GM20000 (cell line): ENCODE data around the gene KCNMB2.
"Not testable (repeated sequence)": the region's sequence is repeated elsewhere in the genome, so short reads cannot be mapped to it uniquely, and the experiment has no call there.

Experiments used
- DNase-seq: peaks from one replicate; pipeline ENCODE4 v3.0.0; 2012; ENCODE audit warnings: low spot score
- TF ChIP-seq, protein P1 (sequence below): IDR thresholded peaks from 2 replicates; pipeline ENCODE4 v1.5.1; 2012; ENCODE audit warnings: mild to moderate bottlenecking, control low read depth; ENCODE audit errors: extremely low read depth, missing control alignments

The KCNMB2 gene

DNA sequence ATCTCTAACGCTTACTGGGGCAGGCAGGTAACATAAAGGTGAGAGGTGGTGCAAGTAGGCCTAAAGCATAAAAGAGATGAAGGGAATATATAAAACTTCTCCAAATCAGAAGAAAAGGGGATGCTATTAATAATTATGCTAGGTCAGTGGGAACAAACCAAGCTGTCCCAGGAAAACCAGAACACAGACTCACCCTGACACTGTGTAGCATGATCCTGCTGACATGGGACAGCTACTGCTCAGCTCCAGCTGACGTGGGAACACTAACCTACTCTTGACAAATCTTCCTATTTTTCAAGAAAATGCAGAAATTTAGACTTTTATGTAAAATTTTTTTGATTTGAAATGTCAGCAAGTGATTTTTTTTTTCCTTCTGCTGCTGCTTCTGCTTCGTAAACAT is 203.5 kb downstream of the KCNMB2 start:
- TF ChIP-seq, protein P1, sequence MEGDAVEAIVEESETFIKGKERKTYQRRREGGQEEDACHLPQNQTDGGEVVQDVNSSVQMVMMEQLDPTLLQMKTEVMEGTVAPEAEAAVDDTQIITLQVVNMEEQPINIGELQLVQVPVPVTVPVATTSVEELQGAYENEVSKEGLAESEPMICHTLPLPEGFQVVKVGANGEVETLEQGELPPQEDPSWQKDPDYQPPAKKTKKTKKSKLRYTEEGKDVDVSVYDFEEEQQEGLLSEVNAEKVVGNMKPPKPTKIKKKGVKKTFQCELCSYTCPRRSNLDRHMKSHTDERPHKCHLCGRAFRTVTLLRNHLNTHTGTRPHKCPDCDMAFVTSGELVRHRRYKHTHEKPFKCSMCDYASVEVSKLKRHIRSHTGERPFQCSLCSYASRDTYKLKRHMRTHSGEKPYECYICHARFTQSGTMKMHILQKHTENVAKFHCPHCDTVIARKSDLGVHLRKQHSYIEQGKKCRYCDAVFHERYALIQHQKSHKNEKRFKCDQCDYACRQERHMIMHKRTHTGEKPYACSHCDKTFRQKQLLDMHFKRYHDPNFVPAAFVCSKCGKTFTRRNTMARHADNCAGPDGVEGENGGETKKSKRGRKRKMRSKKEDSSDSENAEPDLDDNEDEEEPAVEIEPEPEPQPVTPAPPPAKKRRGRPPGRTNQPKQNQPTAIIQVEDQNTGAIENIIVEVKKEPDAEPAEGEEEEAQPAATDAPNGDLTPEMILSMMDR = no peak

DNA sequence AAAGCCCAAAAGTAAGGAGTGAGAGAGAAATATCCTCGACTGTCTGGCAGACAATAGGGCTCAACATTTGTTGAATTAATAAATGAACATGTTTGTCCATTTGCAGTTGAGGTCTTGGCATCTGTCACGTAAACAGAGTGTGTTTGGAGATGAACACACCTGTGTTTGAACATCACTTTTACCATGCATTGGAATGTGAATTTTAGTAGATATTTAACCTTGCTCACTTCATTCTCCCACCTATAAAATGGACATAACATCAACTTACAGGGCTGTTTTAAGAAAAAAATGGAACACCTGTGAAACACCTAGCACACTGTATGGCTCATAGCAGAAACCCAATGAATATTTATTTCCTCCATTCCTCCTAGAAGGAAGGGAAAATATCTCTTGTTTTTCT is 204.8 kb downstream of the KCNMB2 start:
- TF ChIP-seq, protein P1 = no peak
- no peak for DNase-seq

More for the DNA sequence above, 203.5 kb downstream of the KCNMB2 start:
- no peak for DNase-seq

DNA sequence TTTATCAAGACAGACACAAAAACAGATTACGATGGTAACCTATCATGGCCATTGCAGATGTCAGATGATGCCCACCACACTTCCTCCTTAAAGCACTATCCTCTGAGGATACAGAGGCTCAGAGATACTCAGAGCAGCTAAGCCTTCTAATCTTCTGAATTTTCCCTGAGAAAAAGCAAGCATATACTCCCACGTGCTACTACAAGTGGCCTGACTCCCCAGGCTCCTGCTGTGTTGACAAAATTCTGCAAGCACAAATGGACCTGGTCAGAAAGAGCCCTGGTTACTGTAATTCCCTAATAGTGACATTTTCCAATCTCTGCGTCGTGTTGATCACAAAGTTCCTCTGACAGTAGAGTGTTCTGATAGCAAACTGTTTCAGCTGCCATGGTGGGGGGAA is 207.1 kb downstream of the KCNMB2 start:
- TF ChIP-seq, protein P1 = no peak
- DNase-seq = no peak

DNA sequence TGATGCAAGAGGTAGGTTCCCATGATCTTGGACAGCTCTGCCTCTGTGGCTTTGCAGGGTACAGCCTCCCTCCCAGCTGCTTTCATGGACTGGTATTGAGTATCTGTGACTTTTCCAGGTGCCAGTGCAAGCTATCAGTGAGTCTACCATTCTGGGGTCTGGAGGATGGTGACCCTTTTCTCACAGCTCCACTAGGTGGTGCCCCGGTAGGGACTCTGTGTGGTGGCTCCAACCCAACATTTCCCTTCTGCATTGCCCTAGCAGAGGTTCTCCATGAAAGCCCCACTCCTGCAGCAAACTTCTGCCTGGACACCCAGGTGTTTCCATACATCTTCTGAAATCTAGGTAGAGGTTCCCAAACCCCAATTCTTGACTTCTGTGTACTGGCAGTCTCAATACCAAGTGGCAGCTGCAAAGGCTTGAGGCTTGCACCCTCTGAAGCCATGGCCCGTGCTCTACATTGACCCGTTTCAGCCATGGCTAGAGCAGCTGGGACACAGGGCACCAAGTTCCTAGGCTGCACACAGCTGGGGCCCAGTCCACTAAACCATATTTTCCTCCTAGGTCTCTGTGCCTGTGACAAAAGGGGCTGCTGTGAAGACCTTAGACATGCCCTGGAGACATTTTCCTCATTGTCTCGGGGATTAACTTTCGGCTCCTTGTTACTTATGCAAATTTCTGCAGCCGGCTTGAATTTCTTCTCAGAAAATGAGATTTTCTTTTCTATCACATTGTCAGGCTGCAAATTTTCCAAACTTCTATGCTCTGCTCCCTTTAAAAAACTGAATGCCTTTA is 209.8 kb downstream of the KCNMB2 start:
- DNase-seq = not testable (repeated sequence)

DNA sequence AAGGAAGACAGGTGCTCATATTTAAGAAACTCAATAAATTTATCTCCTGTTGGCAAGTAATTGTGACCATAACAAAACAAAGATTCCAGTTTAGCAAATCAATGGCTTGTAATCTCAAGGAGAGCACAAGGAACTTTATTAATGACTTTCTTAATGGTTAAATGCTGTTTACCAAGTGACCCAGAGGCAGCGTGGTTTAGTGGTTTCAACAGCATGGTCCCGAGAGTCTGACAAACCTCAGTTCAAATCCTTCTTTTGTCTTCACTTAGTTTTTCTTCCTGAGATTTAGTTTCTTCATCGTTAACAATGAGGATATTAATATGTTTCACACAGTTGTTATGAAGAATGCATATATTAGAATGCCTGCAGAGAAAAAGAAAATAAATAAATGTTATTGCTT is 212.6 kb downstream of the KCNMB2 start:
- DNase-seq = no peak
- TF ChIP-seq, protein P1 = no peak

DNA sequence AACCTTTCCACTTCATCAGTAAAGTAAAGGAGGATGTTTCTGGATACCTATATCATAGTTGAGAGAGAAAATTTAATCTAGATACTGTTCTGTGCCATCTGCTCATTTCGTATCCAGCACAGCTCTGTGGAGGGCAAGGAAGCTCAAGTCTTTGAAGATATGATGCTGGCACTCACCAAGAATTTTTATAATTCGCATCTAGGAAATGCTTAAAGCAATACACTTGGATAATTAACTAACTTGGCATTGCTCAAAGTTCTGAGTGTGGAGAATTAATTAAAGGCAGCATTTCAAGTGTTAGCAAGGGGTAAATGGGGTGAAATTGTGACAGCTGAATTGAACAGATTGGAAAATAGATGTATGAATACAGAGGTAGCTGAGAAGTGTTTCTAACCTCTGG is 213.2 kb downstream of the KCNMB2 start:
- DNase-seq = no peak
- TF ChIP-seq, protein P1 = no peak

DNA sequence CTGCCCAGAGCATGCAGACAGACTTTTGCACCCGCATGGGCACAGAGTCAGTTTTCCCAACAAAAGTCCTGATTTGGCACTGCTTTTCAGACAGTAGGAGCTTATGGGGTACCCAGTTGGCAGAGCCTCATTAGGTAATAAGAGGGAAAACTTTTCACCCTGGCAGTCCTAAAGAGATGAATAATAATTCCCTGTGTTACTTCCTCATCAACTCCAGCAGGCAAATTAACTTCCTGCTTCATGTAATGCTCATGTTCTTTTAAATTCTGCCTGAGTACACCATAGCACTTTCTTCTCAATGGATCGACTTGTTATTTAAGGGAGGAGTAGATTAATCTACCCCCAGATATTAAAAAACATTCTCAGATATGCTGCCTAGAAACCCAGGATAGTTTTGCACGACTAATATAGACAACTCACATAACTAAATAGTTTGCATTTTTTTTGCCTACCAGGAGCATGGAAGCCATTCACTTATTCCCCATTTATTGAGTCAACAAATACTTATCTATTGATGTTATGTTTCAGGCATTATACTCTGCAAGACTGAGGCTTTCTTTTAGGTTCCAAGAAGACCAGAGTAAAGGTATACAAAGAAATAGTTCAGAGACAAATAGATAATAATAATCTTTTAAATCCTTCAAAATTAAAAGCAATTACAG is 214.5 kb downstream of the KCNMB2 start:
- TF ChIP-seq, protein P1 = no peak
- no peak for DNase-seq

DNA sequence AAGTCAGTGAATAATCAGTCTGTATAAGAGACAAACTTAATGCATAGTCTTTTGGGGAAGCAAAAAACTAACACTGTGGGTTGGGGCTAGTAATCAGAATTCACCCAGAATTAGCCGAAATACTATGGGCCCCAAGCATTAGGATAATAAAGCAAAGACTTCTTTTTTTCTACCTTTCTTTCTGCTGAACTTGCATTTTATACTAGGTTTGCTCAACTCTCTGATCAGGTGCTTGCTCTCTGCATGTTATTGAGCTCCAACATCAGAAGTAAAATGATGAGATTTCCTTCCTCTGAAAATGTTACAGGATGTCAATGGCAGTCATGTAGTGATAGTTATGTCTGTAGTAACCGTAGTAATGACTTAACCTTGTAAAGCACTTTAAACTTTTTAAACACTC is 216.6 kb downstream of the KCNMB2 start:
- DNase-seq = no peak
- TF ChIP-seq, protein P1 = no peak
